Endothelial cell of hepatic sinusoid (primary cell): ENCODE measurements around the gene FBXO15.

Source experiments
- in situ Hi-C: cut with HindIII; loops from 2 replicates; pipeline ENCODE4 v1.10.0; 2017; ENCODE audit warnings: low sequenced_read_pairs

FBXO15 gene, protein sequence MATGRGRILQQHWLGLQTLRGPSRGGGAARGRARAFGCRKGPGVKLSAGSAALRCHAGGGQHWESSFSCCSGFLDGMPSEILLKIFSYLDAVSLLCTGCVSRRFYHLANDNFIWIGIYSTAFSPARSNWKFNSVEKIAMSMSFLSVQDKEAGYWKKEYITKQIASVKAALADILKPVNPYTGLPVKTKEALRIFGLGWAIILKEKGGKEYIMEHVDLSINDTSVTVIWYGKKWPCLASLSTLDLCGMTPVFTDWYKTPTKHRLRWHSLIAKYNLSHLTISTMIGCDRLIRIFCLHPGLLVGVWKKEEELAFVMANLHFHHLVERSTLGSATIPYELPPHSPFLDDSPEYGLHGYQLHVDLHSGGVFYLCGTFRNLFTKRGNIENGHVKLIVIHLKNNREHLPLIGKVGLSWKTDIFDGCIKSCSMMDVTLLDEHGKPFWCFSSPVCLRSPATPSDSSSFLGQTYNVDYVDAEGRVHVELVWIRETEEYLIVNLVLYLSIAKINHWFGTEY

GRCh38 chr18:74147779-74148542 is at the start of gene FBXO15, which contains the start of gene TIMM21:
FBXO15 (minus strand) TSS chr18:74147834; CDS start chr18:74147785, 49 bp downstream.
TIMM21 (plus strand) TSS chr18:74148523; CDS start chr18:74148809, 286 bp downstream.
- in situ Hi-C loops: no loop called here

DNA sequence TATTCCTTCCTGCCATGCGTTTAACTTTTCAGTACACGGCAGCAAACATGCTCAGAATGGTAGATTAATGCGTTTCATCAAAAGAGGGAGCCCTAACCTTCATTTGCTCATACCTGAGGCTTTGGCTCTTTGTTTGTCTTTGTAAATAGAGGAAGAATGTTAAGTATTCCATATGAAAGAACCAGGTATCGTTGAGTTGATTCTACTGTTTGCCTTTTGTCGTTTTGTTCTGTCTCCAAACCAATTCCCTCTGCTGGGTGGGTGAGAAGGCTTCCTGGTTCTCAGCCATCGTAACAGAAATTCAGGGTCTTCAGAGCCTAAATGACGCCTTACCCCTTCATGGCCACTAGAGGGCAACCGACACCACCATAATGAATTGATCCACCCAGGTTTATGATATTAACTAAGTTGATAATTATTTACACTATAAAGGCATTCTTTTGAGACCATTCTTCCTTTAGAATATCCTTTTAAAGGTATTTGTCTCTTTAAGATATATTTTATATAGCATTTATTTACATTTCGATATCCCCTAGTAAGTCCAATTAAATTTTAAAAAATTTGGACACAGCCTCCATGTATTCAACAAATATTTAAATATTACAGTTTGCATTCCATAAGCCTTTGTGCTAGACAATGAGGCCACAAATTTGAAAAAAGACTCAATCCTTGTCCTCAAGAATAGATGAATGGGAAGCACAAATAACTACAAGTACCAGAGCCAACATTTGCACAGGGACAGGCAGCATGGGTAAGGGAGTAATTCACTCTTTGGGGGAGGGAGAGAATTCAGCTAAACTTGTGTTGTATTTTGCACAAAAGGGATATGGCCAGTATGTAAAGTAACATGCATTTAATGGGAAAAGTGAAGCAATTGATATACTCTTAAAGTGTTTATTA is 48.8 kb upstream of the FBXO15 start:
- in situ Hi-C loops: loop anchor here (5.0 kb wide), 1 partner anchor 56 kb away; no protein-coding TSS in a partner anchor

- in situ Hi-C loops: loop anchor here (5.0 kb wide), 1 partner anchor 58 kb away; no protein-coding TSS in a partner anchor
Measured at GRCh38 chr18:74194691-74195090, 47.1 kb upstream of the FBXO15 start.

GRCh38 chr18:74191577-74191976 is 43.9 kb upstream of the FBXO15 start:
- in situ Hi-C loops: no loop called here

GRCh38 chr18:74190086-74190485 is 42.5 kb upstream of the FBXO15 start:
- in situ Hi-C loops: no loop called here

DNA sequence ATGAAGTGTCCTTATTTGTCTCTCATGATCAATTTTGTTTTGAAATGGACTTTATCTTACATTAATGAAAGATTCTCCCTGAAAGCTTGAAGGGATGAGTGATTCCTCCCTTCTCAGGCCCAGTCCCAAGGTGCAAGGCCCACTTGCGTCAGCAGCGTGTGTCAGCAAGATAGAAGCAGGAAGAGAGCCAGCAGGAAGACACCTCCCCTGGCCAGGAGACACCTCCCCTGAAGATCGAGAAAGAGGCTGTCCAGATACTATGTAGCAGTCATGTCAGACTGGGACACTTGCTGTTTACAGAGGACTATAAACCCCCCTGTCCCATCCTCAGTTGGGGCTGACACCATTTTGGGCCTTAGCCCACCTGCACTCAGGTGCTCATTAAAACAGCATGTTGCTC is 39.0 kb upstream of the FBXO15 start:
- in situ Hi-C loops: no loop called here

GRCh38 chr18:74185860-74186259 is 38.2 kb upstream of the FBXO15 start:
- in situ Hi-C loops: no loop called here

GRCh38 chr18:74184875-74185274 is 37.2 kb upstream of the FBXO15 start:
- in situ Hi-C loops: no loop called here

- in situ Hi-C loops: no loop called here
Measured at GRCh38 chr18:74183130-74183529, 35.5 kb upstream of the FBXO15 start.

DNA sequence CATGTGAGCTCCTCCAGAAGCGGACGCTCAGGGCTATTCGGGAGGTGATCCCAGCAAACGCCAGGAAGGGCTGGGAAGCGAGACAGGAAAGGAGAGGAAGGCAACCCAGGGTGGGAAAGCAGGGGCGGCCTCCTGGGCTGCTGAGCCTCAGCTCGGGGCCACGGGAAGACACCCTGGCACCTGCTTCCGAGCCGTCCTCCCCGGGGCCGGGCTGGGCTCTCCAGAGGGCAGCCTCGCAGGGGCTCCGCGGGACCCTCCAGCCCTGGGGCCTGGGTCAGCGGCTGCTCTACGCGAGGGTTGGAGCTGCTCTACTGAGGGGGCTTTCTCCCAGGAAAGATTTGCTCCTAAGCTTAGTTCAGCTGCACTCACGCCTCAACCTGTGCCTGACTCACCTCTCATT is 34.7 kb upstream of the FBXO15 start:
- in situ Hi-C loops: no loop called here

DNA sequence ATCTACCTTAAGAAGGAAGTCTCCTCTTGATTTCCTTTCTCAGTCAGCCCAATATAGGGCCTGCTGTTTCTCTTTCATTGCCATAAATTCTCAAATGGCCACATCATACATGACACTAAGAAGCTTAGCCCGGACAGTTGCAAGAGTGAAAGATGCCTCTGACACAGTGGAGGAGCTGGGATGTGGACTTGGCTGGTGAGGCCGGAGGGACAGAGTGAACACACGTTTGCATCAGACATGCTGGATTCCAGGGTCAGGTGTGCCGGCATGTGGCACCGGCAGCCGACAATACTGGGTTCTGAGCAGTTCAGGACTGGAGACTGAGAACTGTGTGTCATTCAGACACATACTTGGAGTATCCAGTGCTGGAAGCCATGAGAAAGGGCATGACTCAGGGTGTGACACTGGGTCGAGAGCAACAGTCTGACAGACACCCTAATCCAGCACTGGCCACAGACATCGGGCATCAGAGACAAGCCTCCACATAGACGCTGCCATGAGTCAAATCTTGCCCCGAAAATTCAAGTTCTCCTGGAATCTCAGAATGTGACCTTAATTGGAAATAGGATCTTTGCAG is 32.1 kb upstream of the FBXO15 start:
- in situ Hi-C loops: no loop called here

DNA sequence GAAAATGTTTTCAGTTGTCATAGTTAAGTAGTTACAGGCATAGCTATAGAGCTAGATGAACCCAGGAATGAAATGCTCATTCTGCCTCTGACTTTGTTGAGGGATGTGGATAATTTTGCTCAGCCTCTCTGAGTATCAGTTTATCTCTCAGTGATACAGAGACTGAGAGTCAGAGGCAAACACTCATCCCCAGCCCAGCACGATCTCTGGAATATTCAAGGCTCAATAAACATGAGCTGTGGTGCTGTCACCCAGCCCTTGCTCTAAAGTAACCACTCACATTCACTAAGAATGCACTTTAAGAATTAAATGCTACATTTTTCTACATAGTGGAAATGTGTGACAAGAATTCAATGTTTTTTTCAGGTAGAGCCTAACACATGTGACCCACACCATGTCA is 31.2 kb upstream of the FBXO15 start:
- in situ Hi-C loops: no loop called here

- in situ Hi-C loops: no loop called here
Measured at GRCh38 chr18:74175658-74176057, 28.0 kb upstream of the FBXO15 start.

- in situ Hi-C loops: no loop called here
Measured at GRCh38 chr18:74173434-74173750, 25.8 kb upstream of the FBXO15 start.

- in situ Hi-C loops: no loop called here
Measured at GRCh38 chr18:74172697-74173433, 25.2 kb upstream of the FBXO15 start.

DNA sequence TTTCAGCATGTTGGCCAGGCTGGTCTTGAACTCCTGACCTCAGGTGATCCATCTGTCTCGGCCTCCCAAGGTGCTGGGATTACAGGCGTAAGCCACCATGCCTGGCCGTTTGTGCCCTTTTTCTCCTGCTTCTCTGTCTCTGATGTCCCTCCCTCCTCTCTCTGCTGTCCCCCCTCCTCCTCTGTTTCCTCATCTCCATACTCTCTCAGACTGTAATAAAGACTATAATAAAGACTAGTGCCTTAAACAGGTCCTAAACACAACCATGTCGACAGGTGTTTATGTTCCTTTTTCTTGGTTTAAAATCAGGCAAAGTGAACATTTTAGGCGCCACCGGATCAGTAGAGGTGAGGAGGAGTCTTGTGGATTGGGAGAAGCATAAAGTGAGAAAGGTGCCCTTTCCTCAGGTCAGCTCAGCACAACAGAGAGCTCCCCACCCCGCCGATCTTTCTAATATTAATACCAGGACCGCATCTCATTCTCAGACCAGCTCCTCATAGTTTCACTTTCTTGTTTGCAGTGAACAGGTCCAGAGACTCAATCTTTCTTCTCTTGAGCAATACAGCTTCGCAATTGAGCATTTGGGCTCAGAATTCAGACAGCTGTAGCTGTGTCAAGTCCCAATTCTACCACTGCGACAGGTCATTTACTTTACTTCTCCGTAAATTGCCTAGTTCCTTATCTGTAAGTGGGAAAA is 24.4 kb upstream of the FBXO15 start:
- in situ Hi-C loops: no loop called here

GRCh38 chr18:74166386-74166785 is 18.8 kb upstream of the FBXO15 start:
- in situ Hi-C loops: no loop called here

DNA sequence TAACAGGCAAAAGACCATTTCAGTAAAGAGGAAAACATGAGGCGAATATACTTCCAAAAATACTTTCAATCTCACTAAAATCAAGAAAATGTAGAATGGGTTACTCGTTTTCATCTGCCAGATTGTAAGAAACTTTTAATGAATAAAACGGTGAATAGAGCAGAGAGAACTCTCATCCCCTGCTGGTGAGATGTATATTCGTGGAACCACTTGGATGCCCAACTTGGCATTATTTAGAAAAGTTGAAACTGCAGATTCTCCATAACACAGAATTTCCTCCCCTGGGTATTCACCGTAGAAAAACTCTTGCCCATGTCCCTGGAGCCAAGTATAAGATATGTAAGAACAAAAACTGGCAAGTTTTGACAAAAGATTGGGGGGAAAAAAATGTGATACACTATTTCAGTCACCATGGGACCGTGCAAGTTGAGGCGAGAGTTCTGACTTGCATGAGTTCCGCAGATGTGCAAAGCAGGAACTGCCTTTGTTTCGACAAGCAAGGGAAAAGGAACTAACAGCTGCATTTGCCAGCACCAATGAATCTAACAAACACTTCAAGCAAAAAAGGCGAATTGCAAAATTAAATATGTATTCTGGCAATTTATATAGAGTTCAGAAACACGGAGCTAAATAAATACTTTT is 15.5 kb upstream of the FBXO15 start:
- in situ Hi-C loops: no loop called here

- in situ Hi-C loops: no loop called here
Measured at GRCh38 chr18:74155276-74155675, 7.6 kb upstream of the FBXO15 start.
